C4-2B (cell line): ENCODE measurements around the gene KMT2E.

ENCODE experiments used
- H3K27ac ChIP-seq: fragments of 450-650 bp; 2 replicates; pipeline ENCODE4 v1.5.1; 2017
- ZFX ChIP-seq: fragments of 450-650 bp; IDR thresholded peaks from 2 replicates; pipeline ENCODE4 v1.6.1; 2017
- TF ChIP-seq, protein P1 (sequence below): fragments of 450-650 bp; conservative IDR thresholded peaks from 2 replicates; pipeline ENCODE4 v1.5.1; 2017; ENCODE audit warnings: mild to moderate bottlenecking

Gene KMT2E

DNA sequence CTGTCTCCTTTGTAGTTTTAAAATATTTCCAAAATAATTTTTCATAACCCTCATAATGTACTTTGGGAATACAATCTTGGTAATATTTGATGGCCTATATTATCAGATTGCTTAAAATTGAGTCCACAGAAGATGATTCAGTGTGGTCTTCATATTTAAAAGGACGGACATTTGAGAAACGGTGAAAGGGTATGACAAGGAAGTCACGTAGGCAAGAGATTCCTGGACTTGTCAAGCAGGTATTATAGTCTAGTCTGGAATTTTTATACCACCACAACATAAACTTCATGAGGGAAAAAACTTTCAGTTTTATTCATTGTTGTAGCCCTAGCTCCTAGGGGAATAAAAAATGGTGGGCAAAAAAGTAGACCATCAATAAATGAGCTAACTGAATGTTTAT, 82.3 kb downstream of the KMT2E start:
- no peak overlapping the region for H3K27ac ChIP-seq

DNA sequence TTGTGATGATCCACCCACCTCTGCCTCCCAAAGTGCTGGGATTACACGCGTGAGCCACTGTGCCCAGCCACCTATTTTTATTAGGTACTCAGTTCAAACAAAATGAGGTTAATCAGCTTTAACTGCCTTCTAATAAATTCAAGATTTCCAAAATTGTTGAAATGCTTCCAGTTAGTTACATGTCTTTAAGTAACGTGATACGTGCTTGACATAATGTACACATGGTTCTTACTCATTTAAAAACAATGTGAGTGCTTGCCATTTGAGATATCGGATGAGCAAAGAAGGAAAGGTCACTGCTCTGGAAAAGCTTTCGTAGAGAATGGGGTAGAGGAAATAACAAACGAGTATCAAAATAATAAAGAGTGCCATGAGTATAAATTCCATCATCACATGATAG, 83.6 kb downstream of the KMT2E start:
- TF ChIP-seq, protein P1, sequence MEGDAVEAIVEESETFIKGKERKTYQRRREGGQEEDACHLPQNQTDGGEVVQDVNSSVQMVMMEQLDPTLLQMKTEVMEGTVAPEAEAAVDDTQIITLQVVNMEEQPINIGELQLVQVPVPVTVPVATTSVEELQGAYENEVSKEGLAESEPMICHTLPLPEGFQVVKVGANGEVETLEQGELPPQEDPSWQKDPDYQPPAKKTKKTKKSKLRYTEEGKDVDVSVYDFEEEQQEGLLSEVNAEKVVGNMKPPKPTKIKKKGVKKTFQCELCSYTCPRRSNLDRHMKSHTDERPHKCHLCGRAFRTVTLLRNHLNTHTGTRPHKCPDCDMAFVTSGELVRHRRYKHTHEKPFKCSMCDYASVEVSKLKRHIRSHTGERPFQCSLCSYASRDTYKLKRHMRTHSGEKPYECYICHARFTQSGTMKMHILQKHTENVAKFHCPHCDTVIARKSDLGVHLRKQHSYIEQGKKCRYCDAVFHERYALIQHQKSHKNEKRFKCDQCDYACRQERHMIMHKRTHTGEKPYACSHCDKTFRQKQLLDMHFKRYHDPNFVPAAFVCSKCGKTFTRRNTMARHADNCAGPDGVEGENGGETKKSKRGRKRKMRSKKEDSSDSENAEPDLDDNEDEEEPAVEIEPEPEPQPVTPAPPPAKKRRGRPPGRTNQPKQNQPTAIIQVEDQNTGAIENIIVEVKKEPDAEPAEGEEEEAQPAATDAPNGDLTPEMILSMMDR: no peak
- TF ChIP-seq ZFX: no peak
- H3K27ac ChIP-seq: no peak overlapping the region; the same call in 1 of the 2 replicates

More for the DNA sequence above, 82.3 kb downstream of the KMT2E start:
- TF ChIP-seq ZFX: no peak
- TF ChIP-seq, protein P1: no peak

DNA sequence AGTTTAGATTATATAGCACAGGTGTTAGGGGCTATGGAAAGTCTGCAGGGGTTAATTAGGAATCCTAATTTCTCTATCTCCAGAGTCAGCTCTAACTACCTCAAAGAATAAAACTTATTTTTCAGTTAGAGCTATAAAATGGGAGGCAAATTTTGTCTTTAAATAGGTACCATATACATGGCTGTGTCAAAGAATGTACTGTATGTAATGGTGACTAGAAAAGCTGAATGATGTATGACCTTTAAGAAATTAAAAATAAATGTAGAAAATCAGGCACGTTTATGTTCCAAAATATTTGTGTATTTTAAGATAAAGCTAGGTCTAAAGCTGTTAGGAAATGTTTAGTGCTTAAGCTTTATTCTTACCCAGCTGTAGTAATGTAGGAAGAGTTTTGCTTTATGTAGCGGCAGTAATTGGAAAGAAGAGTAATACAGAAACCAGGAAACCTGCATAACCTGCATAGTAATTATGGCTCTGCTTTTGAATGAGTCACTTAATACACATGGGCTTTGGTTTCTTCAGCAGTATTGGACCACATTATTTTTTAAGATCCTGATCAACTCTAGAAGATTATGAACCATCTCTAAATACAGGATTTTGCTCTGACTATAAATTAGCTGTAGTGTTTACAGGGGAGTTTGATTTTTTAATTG, 85.0 kb downstream of the KMT2E start:
- no peak for TF ChIP-seq ZFX
- TF ChIP-seq, protein P1: no peak
- H3K27ac ChIP-seq: no peak overlapping the region

DNA sequence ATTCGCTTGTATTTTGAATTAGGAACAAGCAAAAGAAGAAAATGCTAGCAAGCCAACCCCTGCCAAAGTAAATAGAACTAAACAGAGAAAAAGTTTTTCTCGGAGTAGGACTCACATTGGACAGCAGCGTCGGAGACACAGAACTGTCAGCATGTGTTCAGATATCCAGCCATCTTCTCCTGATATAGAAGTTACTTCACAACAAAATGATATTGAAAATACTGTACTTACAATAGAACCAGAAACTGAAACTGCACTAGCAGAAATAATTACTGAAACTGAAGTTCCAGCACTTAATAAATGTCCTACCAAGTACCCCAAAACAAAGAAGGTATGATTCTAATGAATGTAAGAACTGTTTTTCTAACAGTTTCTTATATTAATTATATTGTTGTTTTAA, 87.9 kb downstream of the KMT2E start:
- no peak overlapping the region for H3K27ac ChIP-seq
- TF ChIP-seq, protein P1: no peak
- TF ChIP-seq ZFX: no peak

DNA sequence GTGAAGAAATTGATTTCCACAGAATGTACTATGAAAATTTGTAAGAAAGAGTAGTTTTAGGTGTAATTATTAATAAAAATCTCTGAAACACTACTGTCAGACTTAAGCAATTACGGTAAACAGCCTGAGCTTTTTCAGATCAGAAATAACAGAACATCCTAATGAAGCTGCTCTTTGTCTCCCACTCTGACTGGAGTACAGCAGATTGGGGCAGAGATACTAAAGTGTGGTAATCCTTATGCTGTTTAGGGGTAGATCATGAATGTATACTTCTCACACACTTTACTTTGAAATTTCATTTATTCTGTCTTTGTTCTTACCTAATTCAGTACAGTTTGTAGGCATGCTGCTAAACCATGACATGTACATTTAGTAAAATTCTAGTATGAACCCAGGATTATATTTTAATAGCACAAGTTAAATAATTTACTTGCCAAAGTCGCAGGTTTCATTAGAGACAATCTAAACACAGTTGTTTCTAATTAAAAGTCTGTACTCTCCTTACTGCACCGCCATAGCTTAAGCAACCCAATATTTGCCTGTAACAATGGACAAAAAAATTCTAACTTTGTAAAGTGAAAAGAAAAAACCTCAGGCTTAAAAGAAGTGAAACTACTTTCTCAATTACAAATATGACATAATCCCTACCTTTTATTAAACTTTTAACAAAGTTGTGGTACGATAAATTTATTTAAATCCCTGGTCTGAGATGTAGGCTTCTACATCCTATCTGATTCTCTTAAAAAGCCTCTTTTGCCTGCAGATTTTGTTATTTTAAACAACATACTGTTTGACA, 88.8 kb downstream of the KMT2E start:
- TF ChIP-seq, protein P1: no peak
- no peak for TF ChIP-seq ZFX
- no peak overlapping the region for H3K27ac ChIP-seq

DNA sequence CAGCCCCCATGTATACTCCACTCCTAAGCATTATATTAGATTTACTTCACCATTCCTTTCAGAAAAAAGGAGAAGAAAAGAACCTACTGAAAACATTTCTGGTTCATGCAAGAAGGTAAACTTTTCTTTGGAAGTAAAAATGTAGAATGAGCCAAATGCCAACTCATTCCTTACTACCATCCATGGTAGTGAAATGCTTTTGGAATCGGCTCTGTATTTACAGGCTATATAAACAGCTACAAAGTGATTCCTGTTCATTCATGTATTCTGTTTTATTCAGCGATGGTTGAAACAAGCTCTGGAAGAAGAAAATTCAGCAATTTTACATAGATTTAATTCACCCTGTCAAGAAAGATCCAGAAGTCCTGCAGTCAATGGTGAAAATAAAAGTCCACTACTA, 91.6 kb downstream of the KMT2E start:
- no peak for TF ChIP-seq ZFX
- TF ChIP-seq, protein P1: no peak
- H3K27ac ChIP-seq: no peak overlapping the region

DNA sequence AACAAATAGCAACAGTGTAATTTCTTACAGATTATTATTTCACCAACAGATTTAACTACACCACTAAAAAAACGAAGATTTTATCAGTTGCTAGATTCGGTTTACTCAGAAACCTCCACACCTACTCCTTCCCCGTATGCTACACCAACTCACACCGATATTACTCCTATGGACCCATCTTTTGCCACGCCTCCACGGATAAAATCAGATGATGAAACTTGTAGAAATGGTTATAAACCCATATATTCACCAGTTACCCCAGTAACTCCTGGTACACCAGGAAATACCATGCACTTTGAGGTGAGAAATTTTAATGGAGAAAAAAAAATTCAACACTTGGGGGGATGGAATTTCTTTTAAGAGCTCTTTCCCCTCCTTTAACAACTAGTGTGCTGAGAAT, 92.5 kb downstream of the KMT2E start:
- no peak for TF ChIP-seq ZFX
- TF ChIP-seq, protein P1: no peak

More for the DNA sequence above, 92.5 kb downstream of the KMT2E start:
- no peak overlapping the region for H3K27ac ChIP-seq
